ENCODE measurements around the gene MCRIP1.
A peak's percentile ranks its signal among the peaks of the same experiment; 100 is the strongest.
"Not testable (repeated sequence)": the region's sequence is repeated elsewhere in the genome, so short reads cannot be mapped to it uniquely, and the experiment has no call there.

Gene MCRIP1

DNA sequence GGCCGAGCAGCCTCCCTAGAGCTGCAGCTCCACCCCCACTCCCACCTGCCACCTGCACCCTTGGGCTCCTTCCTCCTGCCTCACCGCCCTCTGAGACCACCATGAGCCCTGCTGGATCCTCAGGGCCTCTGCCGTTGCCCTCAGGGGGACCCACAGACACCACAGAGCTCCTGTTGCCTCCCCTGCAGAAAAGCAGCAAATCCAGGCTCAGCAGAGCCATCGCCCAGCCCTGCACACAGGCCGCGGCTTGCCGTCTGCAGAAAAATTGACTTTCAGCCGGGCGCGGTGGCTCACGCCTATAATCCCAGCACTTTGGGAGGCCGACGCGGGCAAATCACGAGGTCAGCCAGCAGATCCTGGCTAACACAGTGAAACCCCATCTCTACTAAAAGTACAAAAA is 8.8 kb upstream of the MCRIP1 start:
- DNase-seq (ENCODE audit: low read depth in 2 of 2, low spot score in 1 of 2), result no peak

- DNase-seq (ENCODE audit: low read depth in 2 of 2, low spot score in 1 of 2), result no peak
Observed at GRCh38 chr17:81840826-81841778, 8.0 kb upstream of the MCRIP1 start.

DNA sequence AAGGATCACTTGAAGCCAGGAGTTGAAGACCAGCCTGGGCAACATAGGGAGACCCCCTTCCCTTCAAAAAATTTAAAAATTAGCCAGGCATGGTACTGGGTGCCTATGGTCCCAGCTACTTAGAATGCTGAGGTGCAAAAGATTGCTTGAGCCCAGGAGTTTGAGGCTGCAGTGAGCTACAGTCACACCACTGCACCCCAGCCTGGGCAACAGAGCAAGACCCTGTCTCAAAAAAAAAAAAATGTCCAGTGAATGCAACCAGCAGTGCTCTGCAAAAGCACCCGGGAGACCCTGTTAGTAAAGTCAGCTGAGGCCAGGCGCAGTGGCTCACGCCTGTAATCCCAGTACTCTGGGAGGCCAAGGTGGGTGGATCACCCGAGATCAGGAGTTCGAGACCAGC is 7.0 kb upstream of the MCRIP1 start:
- DNase-seq (ENCODE audit: low read depth in 2 of 2, low spot score in 1 of 2), result not testable (repeated sequence)

GRCh38 chr17:81839301-81839700 is 6.2 kb upstream of the MCRIP1 start:
- DNase-seq (ENCODE audit: low read depth in 2 of 2, low spot score in 1 of 2), result no peak

DNA sequence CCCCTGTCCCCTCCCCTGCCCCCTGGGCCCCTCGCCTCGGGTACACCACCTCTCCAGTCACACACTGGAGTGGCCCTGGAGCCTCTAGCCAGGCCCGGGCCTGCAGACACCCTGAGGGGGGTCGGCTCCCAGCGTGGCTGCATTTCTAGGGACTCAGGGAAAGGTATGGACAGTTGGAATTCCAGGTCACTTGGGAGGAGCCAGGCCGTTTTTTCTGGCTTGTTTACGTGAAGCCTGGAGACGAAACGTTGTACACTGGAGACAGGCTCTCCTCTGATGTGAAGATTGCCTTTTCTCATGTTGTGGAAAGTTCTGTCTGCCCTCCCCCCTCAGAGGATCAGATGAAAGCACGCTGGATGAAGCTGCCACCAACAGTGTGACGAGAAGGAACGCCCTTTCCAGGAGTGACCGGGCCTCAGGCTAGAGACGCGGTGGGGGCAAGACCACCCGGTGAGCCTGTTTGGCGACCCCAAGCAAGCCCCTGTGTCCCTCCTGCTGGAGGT is 5.7 kb upstream of the MCRIP1 start:
- no peak for DNase-seq (ENCODE audit: low read depth in 2 of 2, low spot score in 1 of 2)

DNA sequence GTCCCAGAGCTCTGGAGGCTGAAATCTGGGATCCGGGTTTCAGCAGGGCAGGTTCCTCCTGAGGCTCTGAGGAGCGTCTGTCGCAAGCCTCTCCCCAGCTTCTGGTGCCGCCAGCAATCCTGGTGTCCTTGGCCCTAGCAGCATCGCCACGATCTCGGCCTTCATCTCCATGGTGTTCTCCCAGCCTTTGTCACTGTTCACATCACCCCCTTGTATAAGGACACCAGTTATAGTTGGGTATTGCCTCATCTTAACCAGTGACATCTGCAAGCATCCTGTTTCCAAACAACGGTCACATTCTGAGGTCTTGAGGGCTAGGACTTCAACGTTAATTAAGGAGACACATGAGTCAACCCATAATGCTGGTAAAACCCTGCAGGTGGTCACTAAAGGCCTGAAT is 4.5 kb upstream of the MCRIP1 start:
- no peak for DNase-seq (ENCODE audit: low read depth in 2 of 2, low spot score in 1 of 2)

DNA sequence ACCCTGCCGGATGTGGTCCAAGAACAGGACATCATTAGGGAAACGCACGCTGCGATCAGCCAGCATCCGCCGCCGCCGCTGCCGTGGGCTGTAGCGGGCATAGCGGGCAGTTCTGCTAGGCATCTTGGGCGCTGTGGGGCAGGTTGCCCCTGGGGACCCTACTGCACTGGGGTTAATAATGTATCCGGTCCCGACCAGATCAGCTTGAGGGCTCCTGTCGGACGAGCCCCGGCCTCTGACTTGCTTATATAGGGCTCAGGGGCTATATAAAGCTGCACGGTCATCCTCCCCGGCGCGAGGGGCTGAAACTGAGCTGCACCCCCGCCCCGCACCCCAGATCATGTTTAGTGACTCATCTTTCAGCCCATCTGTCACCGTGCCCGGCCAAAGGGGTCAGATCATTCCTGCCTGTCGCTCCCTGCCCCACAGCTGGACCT is 1.8 kb upstream of the MCRIP1 start, which contains the start of gene PPP1R27:
Gene PPP1R27, minus strand, starts transcription at position 220 of the 437 bp plus-strand sequence. Its CDS starts 97 bp downstream, at position 123.
- no peak for DNase-seq (ENCODE audit: low read depth in 2 of 2, low spot score in 1 of 2)

DNA sequence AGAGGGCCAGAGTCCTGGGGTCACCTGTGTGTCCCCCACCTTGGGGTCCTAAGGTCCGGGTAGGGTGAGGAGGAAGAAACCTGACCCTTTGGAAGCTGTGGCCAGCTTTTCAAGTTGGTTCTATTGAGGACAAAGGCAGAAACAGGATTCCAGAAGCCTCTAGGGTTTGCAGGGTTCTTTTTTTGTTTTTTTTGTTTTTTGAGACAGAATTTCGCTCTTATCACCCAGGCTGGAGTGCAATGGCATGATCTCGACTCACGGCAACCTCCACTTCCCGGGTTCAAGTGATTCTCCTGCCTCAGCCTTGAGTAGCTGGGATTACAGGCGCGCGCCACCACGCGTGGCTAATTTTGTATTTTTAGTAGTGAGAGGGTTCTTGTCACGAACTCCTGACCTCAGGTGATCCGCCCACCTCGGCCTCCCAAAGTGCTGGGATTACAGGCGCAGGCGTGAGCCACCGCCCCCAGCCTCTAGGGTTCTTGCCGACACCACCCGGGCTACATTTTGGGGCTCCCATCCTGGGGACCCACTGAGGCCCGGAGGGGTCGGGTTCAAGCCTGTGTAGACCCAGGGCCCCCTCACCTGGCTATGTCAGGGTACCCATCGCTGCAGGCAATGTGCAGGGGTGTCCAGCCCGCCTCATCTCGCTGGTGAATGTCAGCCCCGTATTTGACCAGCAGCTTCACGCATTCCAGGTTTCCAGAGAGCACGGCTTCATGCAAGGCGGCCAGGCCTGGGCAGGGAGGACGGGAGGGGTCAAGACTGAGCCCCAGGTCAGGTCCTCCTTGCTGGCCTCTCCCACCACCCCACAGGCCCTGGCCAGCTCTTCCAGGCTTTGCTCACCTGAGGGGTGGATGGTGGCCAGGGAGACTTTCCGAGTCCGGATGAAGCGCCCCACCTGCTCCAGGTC is 1.1 kb upstream of the MCRIP1 start:
- DNase-seq (ENCODE audit: low read depth in 2 of 2, low spot score in 1 of 2), result no peak

GRCh38 chr17:81832608-81833159 is 407 bp downstream of the MCRIP1 start:
- peak; percentile 6 to 16 for DNase-seq (ENCODE audit: low read depth in 2 of 2, low spot score in 1 of 2)

GRCh38 chr17:81831957-81832607 is 1.0 kb downstream of the MCRIP1 start:
- peak in 1 of 2 donors; percentile 9 for DNase-seq (ENCODE audit: low read depth in 2 of 2, low spot score in 1 of 2)

DNA sequence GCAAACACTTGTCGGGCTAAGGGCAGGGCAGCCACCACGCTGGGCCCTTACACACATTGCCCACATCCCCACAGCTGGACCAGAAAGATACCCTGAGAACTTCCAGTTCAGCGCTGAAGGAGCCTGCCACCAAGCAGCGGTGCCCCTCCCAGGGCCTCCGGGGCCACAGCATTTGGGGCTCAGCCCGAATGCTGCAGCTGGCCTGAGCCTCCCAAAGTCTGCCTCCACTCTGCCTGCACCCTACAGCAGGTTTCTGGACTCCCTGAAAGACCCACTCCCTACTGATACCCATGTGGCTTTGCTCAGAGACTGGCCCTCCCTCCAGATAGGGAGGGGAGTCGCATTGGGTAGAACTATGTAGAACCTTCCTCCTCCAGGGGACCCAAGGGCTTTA is 1.5 kb downstream of the MCRIP1 start:
- no peak for DNase-seq (ENCODE audit: low read depth in 2 of 2, low spot score in 1 of 2)

DNA sequence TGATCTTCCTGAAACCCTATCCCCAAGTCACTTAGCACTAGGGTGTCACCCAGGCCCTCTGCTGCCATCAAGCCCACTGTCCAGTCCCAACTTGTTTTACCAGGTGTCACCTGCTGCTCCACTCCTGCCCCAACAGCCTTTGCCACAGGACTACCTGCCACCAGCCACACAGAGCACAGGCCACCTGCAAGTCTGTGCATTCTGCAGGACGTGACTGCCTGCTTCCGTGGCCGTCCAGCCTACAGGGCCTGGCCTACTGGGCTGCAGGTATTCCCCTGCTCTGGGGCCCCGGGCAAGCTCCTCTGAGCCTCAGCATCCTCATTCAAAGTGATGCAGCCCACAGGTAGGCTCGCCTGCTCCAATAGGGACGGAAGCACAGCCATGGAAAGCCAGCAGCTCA is 3.2 kb downstream of the MCRIP1 start:
- no peak for DNase-seq (ENCODE audit: low read depth in 2 of 2, low spot score in 1 of 2)

- DNase-seq (ENCODE audit: low read depth in 2 of 2, low spot score in 1 of 2), result no peak
Observed at GRCh38 chr17:81828656-81829055, 4.4 kb downstream of the MCRIP1 start.

GRCh38 chr17:81825841-81826466 is 7.1 kb downstream of the MCRIP1 start:
- DNase-seq (ENCODE audit: low read depth in 2 of 2, low spot score in 1 of 2), result no peak

- no peak for DNase-seq (ENCODE audit: low read depth in 2 of 2, low spot score in 1 of 2)
Observed at GRCh38 chr17:81824595-81824994, 8.5 kb downstream of the MCRIP1 start.

GRCh38 chr17:81823820-81824550 is 9.1 kb downstream of the MCRIP1 start:
- DNase-seq (ENCODE audit: low read depth in 2 of 2, low spot score in 1 of 2), result no peak

DNA sequence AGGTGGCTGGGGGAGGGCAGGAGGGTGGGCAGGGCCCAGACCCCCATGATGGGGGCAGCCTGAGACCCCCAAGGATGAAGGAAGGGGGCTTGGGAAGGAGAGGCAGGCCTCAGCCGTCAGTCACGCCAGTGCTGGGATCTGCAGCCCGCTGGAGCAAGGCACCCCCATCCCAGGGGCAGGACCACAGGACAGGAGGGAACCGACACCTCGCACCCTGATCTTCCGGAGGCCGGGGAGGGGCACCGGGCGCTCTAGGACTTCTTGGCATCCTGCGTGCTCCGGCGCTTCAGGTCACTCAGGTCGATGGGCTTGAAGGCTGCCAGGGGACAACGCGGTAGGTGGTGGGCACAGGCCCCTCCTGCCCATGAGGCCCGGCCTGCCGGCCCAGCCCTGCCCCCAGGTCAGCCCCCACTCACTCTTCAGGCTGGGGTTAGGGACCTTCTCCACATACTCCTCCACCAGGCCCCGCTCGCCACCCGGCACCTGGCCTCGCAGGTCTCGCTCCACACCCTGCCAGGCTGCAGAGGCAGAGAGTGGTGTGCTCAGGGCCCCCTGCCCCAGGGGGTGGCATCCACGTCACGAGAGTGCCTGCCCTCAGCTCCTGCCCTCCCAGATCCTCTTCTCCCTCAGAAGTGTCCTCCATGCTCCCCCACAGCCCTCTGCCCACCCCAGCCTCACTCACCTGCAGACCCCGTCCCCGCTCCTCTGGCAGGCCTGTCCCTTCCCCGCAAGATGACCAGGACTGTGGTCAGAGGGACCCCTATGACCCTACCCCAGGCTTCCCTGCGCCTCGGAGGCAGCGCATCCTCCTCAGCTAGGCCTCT is 9.9 kb downstream of the MCRIP1 start:
- no peak for DNase-seq (ENCODE audit: low read depth in 2 of 2, low spot score in 1 of 2)

GRCh38 chr17:81822312-81822637 is 10.8 kb downstream of the MCRIP1 start:
- no peak for DNase-seq (ENCODE audit: low read depth in 2 of 2, low spot score in 1 of 2)
